GM18951 (cell line): ENCODE measurements around the gene PLSCR3.

Source experiments
- POLR2A ChIP-seq: IDR thresholded peaks from 4 replicates; pipeline ENCODE4 v1.6.1; 2011; ENCODE audit warnings: mild to moderate bottlenecking; ENCODE audit not compliant: insufficient read length, insufficient read depth; ENCODE audit errors: extremely low read depth
- in situ Hi-C: fragments of 300-500 bp; cut with MboI; formaldehyde crosslinking; loops from one replicate; pipeline ENCODE4 v1.12.0; 2022; ENCODE audit warnings: low sequenced_read_pairs, mixed read lengths, inconsistent platforms; ENCODE audit not compliant: unreplicated experiment

Gene PLSCR3

DNA sequence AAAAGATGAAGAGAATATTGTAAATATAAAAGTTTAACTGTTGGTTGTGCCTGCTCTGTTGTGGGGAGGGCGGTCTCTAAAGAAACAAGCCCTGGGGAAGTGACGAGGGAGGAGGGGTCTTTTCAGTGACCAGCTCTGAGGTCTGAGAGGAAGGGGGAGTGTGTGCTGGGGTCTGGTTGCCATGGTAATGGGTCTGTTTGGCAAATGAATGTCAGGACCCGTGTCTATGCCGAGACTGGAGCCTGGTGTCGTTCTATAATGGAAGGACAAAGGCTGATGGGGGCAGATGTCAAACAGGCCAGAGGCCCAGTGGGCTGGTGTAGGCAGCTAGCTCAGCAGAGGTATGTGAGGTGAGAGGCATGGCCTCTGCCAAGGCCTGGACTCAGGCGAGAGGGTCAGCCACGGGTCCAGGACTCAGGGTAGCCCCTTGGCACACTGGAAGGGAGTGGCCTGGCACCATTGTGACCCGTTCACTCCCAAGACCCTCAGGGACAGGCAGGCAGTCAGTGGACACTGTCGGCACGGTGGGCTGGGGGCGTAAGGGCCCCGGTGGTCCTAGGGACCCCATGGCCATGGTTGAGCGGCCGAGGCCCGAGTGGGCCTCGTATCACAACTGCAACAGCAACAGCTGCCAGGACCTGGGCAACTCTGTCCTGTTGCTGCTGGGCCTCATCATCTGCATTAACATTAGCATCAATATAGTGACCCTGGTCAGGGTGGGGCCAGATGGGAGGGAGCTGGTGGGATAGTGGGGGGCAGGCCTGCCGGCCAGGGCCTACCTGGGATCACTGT lies 25.7 kb upstream of the PLSCR3 start, which contains the start of gene SPEM1:
Gene SPEM1 (plus strand): TSS at position 506 of the 792 bp plus-strand sequence. CDS start 61 bp downstream, at position 567.
- in situ Hi-C loops, result no loop called here
- no peak for TF ChIP-seq POLR2A

GRCh38 chr17:7418472-7419152 lies 24.3 kb upstream of the PLSCR3 start:
- TF ChIP-seq POLR2A, result no peak

GRCh38 chr17:7417056-7417655 lies 22.8 kb upstream of the PLSCR3 start:
- TF ChIP-seq POLR2A, result no peak
- in situ Hi-C loops, result no loop called here

More at GRCh38 chr17:7418472-7419152, 24.3 kb upstream of the PLSCR3 start:
- in situ Hi-C loops, result no loop called here

DNA sequence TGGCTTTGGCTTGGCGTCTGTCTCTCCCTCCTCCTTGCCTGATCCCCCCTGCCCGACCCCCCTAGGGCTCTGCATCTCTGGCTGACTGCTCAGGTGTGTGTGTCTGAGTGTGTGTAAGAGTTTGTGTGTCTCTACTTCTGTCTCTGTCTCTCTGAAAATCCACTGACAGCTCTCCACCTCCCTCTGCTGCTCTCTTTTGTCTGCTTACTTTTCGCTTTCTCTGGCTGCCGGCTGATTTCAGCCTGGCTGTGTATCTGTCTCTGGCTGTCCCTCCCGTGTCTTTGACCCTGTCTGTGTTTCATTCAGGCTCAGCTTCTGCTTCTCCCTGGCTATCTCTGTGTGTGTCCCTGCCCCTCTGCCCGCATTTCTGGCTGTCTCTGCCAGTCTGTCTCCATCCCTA lies 22.0 kb upstream of the PLSCR3 start:
- in situ Hi-C loops, result no loop called here
- TF ChIP-seq POLR2A, result no peak

GRCh38 chr17:7415784-7416183 lies 21.5 kb upstream of the PLSCR3 start:
- no peak for TF ChIP-seq POLR2A
- in situ Hi-C loops, result no loop called here

GRCh38 chr17:7414837-7415236 lies 20.5 kb upstream of the PLSCR3 start:
- in situ Hi-C loops, result no loop called here
- TF ChIP-seq POLR2A, result no peak

GRCh38 chr17:7413346-7413985 lies 19.1 kb upstream of the PLSCR3 start:
- in situ Hi-C loops, result no loop called here
- TF ChIP-seq POLR2A, result no peak

GRCh38 chr17:7411427-7411750 lies 17.1 kb upstream of the PLSCR3 start:
- in situ Hi-C loops, result no loop called here
- TF ChIP-seq POLR2A, result no peak

- in situ Hi-C loops, result no loop called here
- no peak for TF ChIP-seq POLR2A
Measured at GRCh38 chr17:7410634-7411426, 16.5 kb upstream of the PLSCR3 start.

GRCh38 chr17:7409716-7410115 lies 15.4 kb upstream of the PLSCR3 start:
- in situ Hi-C loops, result no loop called here
- no peak for TF ChIP-seq POLR2A

- in situ Hi-C loops, result no loop called here
- TF ChIP-seq POLR2A, result no peak
Measured at GRCh38 chr17:7408863-7409262, 14.5 kb upstream of the PLSCR3 start.

DNA sequence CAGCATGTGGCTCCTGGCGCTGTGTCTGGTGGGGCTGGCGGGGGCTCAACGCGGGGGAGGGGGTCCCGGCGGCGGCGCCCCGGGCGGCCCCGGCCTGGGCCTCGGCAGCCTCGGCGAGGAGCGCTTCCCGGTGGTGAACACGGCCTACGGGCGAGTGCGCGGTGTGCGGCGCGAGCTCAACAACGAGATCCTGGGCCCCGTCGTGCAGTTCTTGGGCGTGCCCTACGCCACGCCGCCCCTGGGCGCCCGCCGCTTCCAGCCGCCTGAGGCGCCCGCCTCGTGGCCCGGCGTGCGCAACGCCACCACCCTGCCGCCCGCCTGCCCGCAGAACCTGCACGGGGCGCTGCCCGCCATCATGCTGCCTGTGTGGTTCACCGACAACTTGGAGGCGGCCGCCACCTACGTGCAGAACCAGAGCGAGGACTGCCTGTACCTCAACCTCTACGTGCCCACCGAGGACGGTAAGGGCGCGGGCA lies 14.0 kb upstream of the PLSCR3 start:
- TF ChIP-seq POLR2A, result no peak
- in situ Hi-C loops, result no loop called here

GRCh38 chr17:7407485-7408251 lies 13.3 kb upstream of the PLSCR3 start, which contains the start of gene NLGN2:
NLGN2 (plus strand) TSS chr17:7407845; CDS start chr17:7408256, 411 bp downstream.
- in situ Hi-C loops, result no loop called here
- TF ChIP-seq POLR2A, result no peak
